HepG2 (cell line): ENCODE measurements around the gene CEP135. TPM values are rescaled to one million over a fixed set of nuclear protein-coding genes. Genes with fewer than 3 reads are reported as not detected.

ENCODE experiments used
- BORCS8-MEF2B ChIP-seq: sonication (generic); formaldehyde crosslinking; IDR thresholded peaks from 2 replicates; pipeline ENCODE4 v1.8.0; 2022; ENCODE audit warnings: mild to moderate bottlenecking, missing genetic modification reagents
- EED ChIP-seq: sonication (generic); formaldehyde crosslinking; IDR thresholded peaks from 2 replicates; pipeline ENCODE4 v1.5.0; 2020; ENCODE audit warnings: mild to moderate bottlenecking, missing genetic modification reagents
- NFE2L1 ChIP-seq: sonication (generic); formaldehyde crosslinking; IDR thresholded peaks from 2 replicates; pipeline ENCODE4 v1.4.0; 2020; ENCODE audit warnings: missing genetic modification reagents, mild to moderate bottlenecking, borderline replicate concordance
- RERE ChIP-seq: IDR thresholded peaks from 2 replicates; pipeline ENCODE4 v1.6.1; 2016; ENCODE audit warnings: low read depth, missing genetic modification reagents, missing compliant biosample characterization
- ZBTB40 ChIP-seq, 2 experiments: fragments of 450-650 bp in 1 of 2; sonication (generic) in 1 of 2; formaldehyde crosslinking in 1 of 2; IDR thresholded peaks; 2 replicates each; pipeline versions ENCODE4 v1.6.1 to v1.8.0; 2016 to 2022; ENCODE audit warnings: antibody characterized with exemption in 1 of 2, mild to moderate bottlenecking in 1 of 2, missing genetic modification reagents in 1 of 2
- ZNF101 ChIP-seq: sonication (generic); formaldehyde crosslinking; IDR thresholded peaks from 2 replicates; pipeline ENCODE4 v1.4.0; 2020; ENCODE audit warnings: mild to moderate bottlenecking, low read depth, missing genetic modification reagents, borderline replicate concordance
- ZNF703 ChIP-seq: sonication (generic); formaldehyde crosslinking; IDR thresholded peaks from 2 replicates; pipeline ENCODE4 v1.5.1; 2020; ENCODE audit warnings: missing genetic modification reagents, mild to moderate bottlenecking, moderate library complexity, borderline replicate concordance
- ZSCAN30 ChIP-seq: sonication (generic); formaldehyde crosslinking; IDR thresholded peaks from 2 replicates; pipeline ENCODE4 v1.5.0; 2020; ENCODE audit warnings: mild to moderate bottlenecking, missing genetic modification reagents
- ZSCAN31 ChIP-seq: sonication (generic); formaldehyde crosslinking; IDR thresholded peaks from 2 replicates; pipeline ENCODE4 v1.5.0; 2020; ENCODE audit warnings: low read depth, mild to moderate bottlenecking, missing genetic modification reagents
- polyA plus RNA-seq, 8 experiments: library from polyadenylated mRNA; depleted of rRNA in 3 of 8; stranded (reverse) in 7 of 8; unstranded in 1 of 8; fragments of >200 nt; fragmentation: Illumina TruSeq in 4 of 8; extraction: Trizol in 4 of 8; gene quantifications; 2 replicates each; pipeline versions ENCODE4 v1.2.1 to v1.2.3, GENCODE V29; 2011 to 2016; ENCODE audit warnings: low read depth in 4 of 8, missing spikeins in 1 of 8, mixed read lengths in 1 of 8; ENCODE audit not compliant: insufficient read depth in 1 of 8
- total RNA-seq, 5 experiments: library from RNA; depleted of rRNA; stranded (reverse); fragments of >200 nt; fragmentation: Illumina TruSeq; extraction: Trizol; gene quantifications; 2 replicates each; pipeline ENCODE4 v1.2.3, GENCODE V29; 2016; ENCODE audit warnings: low read depth in 1 of 5
- TF ChIP-seq, protein P1 (sequence below): sonication (generic); formaldehyde crosslinking; IDR thresholded peaks from 2 replicates; pipeline ENCODE4 v1.5.1; 2020; ENCODE audit warnings: mild to moderate bottlenecking, missing genetic modification reagents, borderline replicate concordance

CEP135 gene
- total and polyA plus RNA-seq, 2 of the 13 experiments (the other 11 are each of a cell fraction or from before 2014, with no cell fraction given), result 1.7 to 8.8 TPM

DNA sequence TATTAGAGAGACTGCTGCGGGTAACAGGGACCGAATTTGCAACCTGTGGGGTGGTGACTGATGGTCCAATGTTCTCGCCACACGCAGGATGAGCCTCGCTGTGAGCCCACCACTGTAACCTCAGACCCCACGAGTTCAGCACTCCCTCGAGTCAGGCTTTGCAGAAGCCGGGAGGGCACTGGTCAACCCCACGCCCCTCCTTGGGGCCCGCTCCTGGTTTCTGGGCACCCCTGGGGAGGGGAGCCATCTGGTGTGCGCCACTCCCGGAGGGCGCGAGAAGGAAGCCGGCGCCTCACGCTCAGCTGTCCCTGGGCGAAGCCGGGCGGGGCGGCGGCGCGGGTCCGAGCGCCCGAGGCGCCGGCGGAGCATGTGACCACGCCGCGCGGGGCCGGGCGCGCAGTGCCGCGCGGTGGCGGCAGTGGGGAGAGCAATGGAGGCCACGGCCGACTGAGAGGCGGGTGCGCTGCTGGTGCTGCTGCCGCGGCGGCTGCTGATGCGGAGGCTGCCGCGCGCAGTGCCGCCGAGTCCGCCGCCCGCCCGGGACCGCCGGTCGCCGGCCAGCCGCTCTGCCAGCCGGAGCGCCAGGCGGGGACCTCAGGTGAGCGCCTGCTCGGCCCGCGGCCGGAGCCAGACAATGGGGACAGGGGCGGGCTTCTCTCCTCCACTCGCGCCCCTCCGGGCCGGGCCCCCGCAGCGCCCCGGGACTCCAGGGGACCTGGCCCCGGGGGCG lies 100.1 kb downstream of the CEP135 start (continued):
- no peak for TF ChIP-seq ZBTB40 (IDR thresholded peaks at IDR 0.05)
- no peak for TF ChIP-seq ZBTB40 (CRISPR knock-in tag; IDR thresholded peaks at IDR 0.05)
- TF ChIP-seq ZNF101 (CRISPR knock-in tag), result no peak
- no peak for TF ChIP-seq EED (CRISPR knock-in tag)
- no peak for TF ChIP-seq RERE (CRISPR knock-in tag)
- TF ChIP-seq NFE2L1, result no peak
- TF ChIP-seq, protein P1, sequence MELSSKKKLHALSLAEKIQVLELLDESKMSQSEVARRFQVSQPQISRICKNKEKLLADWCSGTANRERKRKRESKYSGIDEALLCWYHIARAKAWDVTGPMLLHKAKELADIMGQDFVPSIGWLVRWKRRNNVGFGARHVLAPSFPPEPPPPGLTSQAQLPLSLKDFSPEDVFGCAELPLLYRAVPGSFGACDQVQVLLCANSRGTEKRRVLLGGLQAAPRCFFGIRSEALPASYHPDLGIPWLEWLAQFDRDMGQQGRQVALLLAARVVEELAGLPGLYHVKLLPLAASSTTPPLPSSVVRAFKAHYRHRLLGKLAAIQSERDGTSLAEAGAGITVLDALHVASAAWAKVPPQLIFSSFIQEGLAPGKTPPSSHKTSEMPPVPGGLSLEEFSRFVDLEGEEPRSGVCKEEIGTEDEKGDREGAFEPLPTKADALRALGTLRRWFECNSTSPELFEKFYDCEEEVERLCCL (CRISPR knock-in tag), result no peak
- no peak for TF ChIP-seq BORCS8-MEF2B (CRISPR knock-in tag)
- no peak for TF ChIP-seq ZSCAN30
- TF ChIP-seq ZNF703 (CRISPR knock-in tag), result no peak
- no peak for TF ChIP-seq ZSCAN31 (CRISPR knock-in tag)
